H9 (cell line): Measurements from ENCODE around the gene CACNB3. TPM values are rescaled to one million over a fixed set of nuclear protein-coding genes. Genes with fewer than 3 reads are reported as not detected.

ENCODE experiments used
- DNase-seq: peaks from one replicate; pipeline ENCODE4 v3.0.0-alpha.2; 2017
- H2AFZ ChIP-seq: one replicate; pipeline ENCODE4 v1.6.1; 2013; ENCODE audit warnings: mild to moderate bottlenecking, low read length, control low read depth, moderate library complexity
- H2AK5ac ChIP-seq: 2 replicates; pipeline ENCODE4 v1.6.1; 2013; ENCODE audit warnings: low read length, control low read depth, mixed read lengths; ENCODE audit not compliant: insufficient read length
- H2BK120ac ChIP-seq: one replicate; pipeline ENCODE4 v1.6.1; 2013; ENCODE audit warnings: low read depth, mild to moderate bottlenecking, low read length, control low read depth, inconsistent platforms; ENCODE audit not compliant: poor library complexity, severe bottlenecking
- H2BK12ac ChIP-seq: 2 replicates; pipeline ENCODE4 v1.6.1; 2013; ENCODE audit warnings: low read length, control low read depth, mixed read lengths, low read depth; ENCODE audit not compliant: insufficient read length
- H2BK15ac ChIP-seq: 2 replicates; pipeline ENCODE4 v1.6.1; 2013; ENCODE audit warnings: low read depth, low read length, control low read depth
- H2BK20ac ChIP-seq: one replicate; pipeline ENCODE4 v1.6.1; 2013; ENCODE audit warnings: low read depth, mild to moderate bottlenecking, low read length, control low read depth, inconsistent platforms; ENCODE audit not compliant: poor library complexity, severe bottlenecking
- H2BK5ac ChIP-seq: 2 replicates; pipeline ENCODE4 v1.6.1; 2013; ENCODE audit warnings: low read length, control low read depth, mixed read lengths; ENCODE audit not compliant: insufficient read length
- H3K14ac ChIP-seq: 2 replicates; pipeline ENCODE4 v1.6.1; 2013; ENCODE audit warnings: low read length, control low read depth; ENCODE audit not compliant: insufficient read depth
- H3K18ac ChIP-seq: 2 replicates; pipeline ENCODE4 v1.6.1; 2013; ENCODE audit warnings: low read depth, mild to moderate bottlenecking, mixed read lengths, low read length, control low read depth; ENCODE audit not compliant: insufficient read length
- H3K23ac ChIP-seq: 2 replicates; pipeline ENCODE4 v1.6.1; 2013; ENCODE audit warnings: low read length, control low read depth, mixed read lengths, low read depth; ENCODE audit not compliant: insufficient read length
- H3K23me2 ChIP-seq: 2 replicates; pipeline ENCODE4 v1.6.1; 2013; ENCODE audit warnings: low read depth, mild to moderate bottlenecking, mixed read lengths, low read length, control low read depth; ENCODE audit not compliant: insufficient read length, poor library complexity, severe bottlenecking
- H3K27ac ChIP-seq: 2 replicates; pipeline ENCODE4 v1.5.1; 2013; ENCODE audit warnings: low read length, control low read depth, mixed read lengths, low read depth; ENCODE audit not compliant: insufficient read length
- H3K27me3 ChIP-seq: 2 replicates; pipeline ENCODE4 v1.6.1; 2013; ENCODE audit warnings: low read length, control low read depth, inconsistent platforms; ENCODE audit not compliant: insufficient read depth
- H3K4ac ChIP-seq: 2 replicates; pipeline ENCODE4 v1.6.1; 2013; ENCODE audit warnings: low read depth, mild to moderate bottlenecking, control low read depth, inconsistent platforms, low read length, moderate library complexity
- H3K4me1 ChIP-seq: 2 replicates; pipeline ENCODE4 v1.6.1; 2013; ENCODE audit warnings: low read length, control low read depth, inconsistent platforms; ENCODE audit not compliant: insufficient read depth
- H3K4me2 ChIP-seq: 2 replicates; pipeline ENCODE4 v1.6.1; 2013; ENCODE audit warnings: low read length, control low read depth, mixed read lengths; ENCODE audit not compliant: insufficient read length, insufficient read depth
- H3K56ac ChIP-seq: 2 replicates; pipeline ENCODE4 v1.6.1; 2013; ENCODE audit warnings: low read depth, mild to moderate bottlenecking, mixed read lengths, low read length, control low read depth; ENCODE audit not compliant: insufficient read length
- H3K79me1 ChIP-seq: 2 replicates; pipeline ENCODE4 v1.6.1; 2013; ENCODE audit warnings: low read depth, mild to moderate bottlenecking, moderate library complexity, low read length, control low read depth, inconsistent platforms; ENCODE audit not compliant: insufficient read depth, poor library complexity, severe bottlenecking
- H3K79me2 ChIP-seq: 2 replicates; pipeline ENCODE4 v1.6.1; 2013; ENCODE audit warnings: low read length, control low read depth, inconsistent platforms; ENCODE audit not compliant: insufficient read depth
- H3K9ac ChIP-seq: 2 replicates; pipeline ENCODE4 v1.6.1; 2013; ENCODE audit warnings: low read length, control low read depth, mixed read lengths; ENCODE audit not compliant: insufficient read length; ENCODE audit errors: extremely low read depth
- H3K9me3 ChIP-seq: one replicate; pipeline ENCODE4 v1.6.1; 2013; ENCODE audit warnings: low read depth, low read length, inconsistent platforms; ENCODE audit not compliant: control insufficient read depth
- H3T11ph ChIP-seq: one replicate; pipeline ENCODE4 v1.6.1; 2013; ENCODE audit warnings: mild to moderate bottlenecking, low read length, control low read depth, inconsistent platforms
- H4K20me1 ChIP-seq: one replicate; pipeline ENCODE4 v1.6.1; 2013; ENCODE audit not compliant: control insufficient read depth, insufficient read length, insufficient read depth
- H4K5ac ChIP-seq: 2 replicates; pipeline ENCODE4 v1.6.1; 2013; ENCODE audit warnings: low read depth, mild to moderate bottlenecking, mixed read lengths, low read length, control low read depth; ENCODE audit not compliant: insufficient read length
- H4K8ac ChIP-seq: replicated peaks from 2 replicates; pipeline ENCODE4 v1.6.1; 2013; ENCODE audit warnings: low read length, control low read depth, mixed read lengths, low read depth; ENCODE audit not compliant: insufficient read length
- H4K91ac ChIP-seq: 2 replicates; pipeline ENCODE4 v1.6.1; 2013; ENCODE audit warnings: low read depth, mild to moderate bottlenecking, moderate library complexity, mixed read lengths, low read length, control low read depth; ENCODE audit not compliant: insufficient read length
- H3K27ac Mint-ChIP-seq, 3 experiments: 2 replicates in 2 of 3; 3 replicates in 1 of 3; pipeline ENCODE4 v1.8.0; 2020 to 2021; ENCODE audit warnings: mixed read lengths in 3 of 3, mild to moderate bottlenecking in 1 of 3, moderate library complexity in 1 of 3
- H3K27me3 Mint-ChIP-seq: 2 replicates; pipeline ENCODE4 v1.8.0; 2021; ENCODE audit warnings: low read depth, mild to moderate bottlenecking, moderate library complexity, mixed read lengths
- H3K36me3 Mint-ChIP-seq, 3 experiments: 2 replicates in 2 of 3; 3 replicates in 1 of 3; pipeline ENCODE4 v1.8.0; 2020 to 2021; ENCODE audit warnings: low read depth in 3 of 3, mixed read lengths in 3 of 3; ENCODE audit not compliant: insufficient read depth in 1 of 3
- H3K4me1 Mint-ChIP-seq, 2 experiments: 2 replicates each; pipeline ENCODE4 v1.8.0; 2020; ENCODE audit warnings: mixed read lengths in 2 of 2
- H3K4me3 Mint-ChIP-seq, 2 experiments: 2 replicates in 1 of 2; 3 replicates in 1 of 2; pipeline ENCODE4 v1.8.0; 2020 to 2021; ENCODE audit warnings: mild to moderate bottlenecking in 2 of 2, mixed read lengths in 2 of 2, moderate library complexity in 1 of 2
- H3K9me3 Mint-ChIP-seq, 2 experiments: 2 replicates in 1 of 2; 3 replicates in 1 of 2; pipeline ENCODE4 v1.8.0; 2020; ENCODE audit warnings: mild to moderate bottlenecking in 2 of 2, mixed read lengths in 2 of 2, moderate library complexity in 1 of 2
- CTCF ChIP-seq: fragments of 200-600 bp; sonication (generic); conservative IDR thresholded peaks from 3 replicates; pipeline ENCODE4 v1.8.0; 2021; ENCODE audit warnings: antibody characterized with exemption, mild to moderate bottlenecking
- WGBS: extraction: QIAGEN DNeasy Blood & Tissue Kit; methylation state at CpG from one replicate; pipeline ENCODE4 v1.1.7; 2013; ENCODE audit warnings: missing lambda C conversion rate, low lambda C conversion rate, mixed read lengths; ENCODE audit not compliant: insufficient read length; ENCODE audit errors: extremely low coverage; 5-methylcytosine and 5-hydroxymethylcytosine counted together
- total RNA-seq: library from RNA; stranded (reverse); gene quantifications from 2 replicates; pipeline ENCODE4 v1.2.1, GENCODE V29; 2021

CACNB3 gene
- total RNA-seq, 1 experiment from 2014 or later, result 35.1 TPM

DNA sequence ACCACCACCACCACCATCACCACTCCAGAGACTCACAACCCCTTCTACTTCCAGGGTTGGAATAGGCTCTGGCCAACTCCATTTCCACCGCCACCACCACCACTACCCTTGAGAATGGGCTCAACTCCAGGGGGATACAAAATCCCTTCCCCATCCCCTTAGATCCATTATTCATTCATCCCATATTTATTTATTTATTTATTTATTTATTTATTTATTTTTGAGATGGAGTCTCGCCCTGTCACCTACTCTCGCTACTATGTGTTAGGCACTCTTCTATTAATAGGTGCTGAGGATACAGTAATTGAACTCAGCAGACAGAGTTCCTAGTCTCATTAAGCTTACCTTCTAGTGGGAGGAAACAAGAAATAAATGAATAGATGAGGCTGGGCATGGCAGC is 24.6 kb upstream of the CACNB3 start:
- no peaks in the 10 kb centered on the region for H3K4me1 ChIP-seq

More for the DNA sequence above, 24.6 kb upstream of the CACNB3 start:
- Mint-ChIP-seq H3K9me3 (no peaks in the 10 kb centered on the region), H3K27me3 (peaks cover 8% of the 10 kb centered on the region), H3K4me3 (no peak overlapping the region), H3K4me1 (peaks cover 23 to 25% of the 10 kb centered on the region in 2 experiments), H3K36me3 (no peaks in the 10 kb centered on the region), H3K27ac (no peak overlapping the region)
- H3K23ac ChIP-seq, result no peak overlapping the region
- no peak overlapping the region for H2BK15ac ChIP-seq
- H3K79me1 ChIP-seq, result no peaks in the 10 kb centered on the region
- no peak overlapping the region for H3K9ac ChIP-seq
- no peak overlapping the region for H2BK5ac ChIP-seq
- no peak overlapping the region for H2BK12ac ChIP-seq
- H3K79me2 ChIP-seq, result no peaks in the 10 kb centered on the region
- H2AK5ac ChIP-seq, result no peak overlapping the region
- no peak overlapping the region for H3K14ac ChIP-seq
- no CpG with 5 or more reads among the region's 3 CpGs for WGBS
- no peaks in the 10 kb centered on the region for H3K23me2 ChIP-seq
- no peak overlapping the region for H3K4me2 ChIP-seq
- no peak overlapping the region for H2AFZ ChIP-seq
- no peak overlapping the region for H2BK120ac ChIP-seq
- H4K91ac ChIP-seq, result no peak overlapping the region
- no peak overlapping the region for H4K8ac ChIP-seq
- DNase-seq, result no peak
- H4K20me1 ChIP-seq, result no peaks in the 10 kb centered on the region
- H3K27ac ChIP-seq, result no peak overlapping the region
- TF ChIP-seq CTCF, result no peak
- H3K4ac ChIP-seq, result no peak overlapping the region
- no peak overlapping the region for H3K56ac ChIP-seq
- H4K5ac ChIP-seq, result no peak overlapping the region
- H3K27me3 ChIP-seq, result no peaks in the 10 kb centered on the region; the same call in 1 of the 2 replicates
- no peak overlapping the region for H3K18ac ChIP-seq
- H3T11ph ChIP-seq, result no peak overlapping the region
- no peaks in the 10 kb centered on the region for H3K9me3 ChIP-seq
- H2BK20ac ChIP-seq, result no peak overlapping the region
